Esophagus squamous epithelium (tissue), 4 donors: ENCODE results near the gene CNTNAP2.

Experiments used
- CTCF ChIP-seq, 6 experiments: fragments of 450-650 bp in 4 of 6; fragments of 200-600 bp in 2 of 6; sonication (generic) in 2 of 6; IDR thresholded peaks; one replicate each; pipeline ENCODE4 v1.5.1; 2016 to 2019; ENCODE audit warnings: antibody characterized with exemption in 6 of 6, mild to moderate bottlenecking in 4 of 6, moderate library complexity in 4 of 6
- POLR2A ChIP-seq, 4 donors: fragments of 450-650 bp; IDR thresholded peaks; one replicate each; pipeline ENCODE4 v1.6.1; 2017; ENCODE audit warnings: antibody characterized with exemption in 4 of 4, mild to moderate bottlenecking in 4 of 4, moderate library complexity in 3 of 4

GRCh38 chr7:148201992-148202391 is 2085.4 kb downstream of the CNTNAP2 start:
- TF ChIP-seq CTCF (IDR thresholded peaks at IDR 0.05) = no peak
- no peak for TF ChIP-seq POLR2A (IDR thresholded peaks at IDR 0.05)
